Naive thymus-derived CD8-positive, alpha-beta T cell (primary cell): ENCODE data around the gene RPL13A. TPM values are rescaled to one million over a fixed set of nuclear protein-coding genes. Genes with fewer than 3 reads are reported as not detected.
A peak's percentile ranks its signal among the peaks of the same experiment; 100 is the strongest.

Experiments used
- ATAC-seq, 2 donors: fragments of 150-1000 bp; cut with Tn5 transposase in 1 of 2; sonication (Bioruptor Pico), chemical (Tn5 transposase) in 1 of 2; 1 replicate in 1 of 2; 2 replicates in 1 of 2; pipeline ENCODE4 v1.10.0; 2021; ENCODE audit warnings: mild to moderate bottlenecking in 2 of 2, moderate library complexity in 2 of 2
- POLR2A ChIA-PET: fragments of 350-600 bp; sonication (Branson Sonifier 250); formaldehyde crosslinking; loops from one replicate; lab custom pipeline; 2021; ENCODE audit warnings: antibody characterized with exemption; lab: Charles Lee
- DNase-seq, 10 donors: peaks; one replicate each; pipeline versions ENCODE4 v3.0.0 to v3.0.0-alpha.2; 2020 to 2022
- H3K27ac Mint-ChIP-seq, 10 donors: one replicate each; pipeline ENCODE4 v1.8.0; 2020 to 2022; ENCODE audit warnings: mild to moderate bottlenecking in 10 of 10, mixed read lengths in 10 of 10, moderate library complexity in 4 of 10, inconsistent platforms in 1 of 10
- H3K27me3 Mint-ChIP-seq, 5 donors: one replicate each; pipeline ENCODE4 v1.8.0; 2021 to 2022; ENCODE audit warnings: mixed read lengths in 5 of 5
- H3K36me3 Mint-ChIP-seq, 3 donors: one replicate each; pipeline ENCODE4 v1.8.0; 2020 to 2022; ENCODE audit warnings: mixed read lengths in 3 of 3, mild to moderate bottlenecking in 2 of 3, inconsistent platforms in 1 of 3
- H3K4me1 Mint-ChIP-seq, 4 donors: one replicate each; pipeline ENCODE4 v1.8.0; 2021 to 2022; ENCODE audit warnings: mixed read lengths in 4 of 4
- H3K4me3 Mint-ChIP-seq, 10 donors: one replicate each; pipeline ENCODE4 v1.8.0; 2020 to 2022; ENCODE audit warnings: mild to moderate bottlenecking in 10 of 10, mixed read lengths in 10 of 10, moderate library complexity in 6 of 10, inconsistent platforms in 1 of 10
- H3K9me3 Mint-ChIP-seq, 9 donors: one replicate each; pipeline ENCODE4 v1.8.0; 2020 to 2022; ENCODE audit warnings: mixed read lengths in 9 of 9, mild to moderate bottlenecking in 3 of 9, inconsistent platforms in 1 of 9, moderate library complexity in 1 of 9
- polyA plus RNA-seq, 3 donors: library from polyadenylated mRNA; unstranded; fragments of 300-500 nt; fragmentation: Illumina TruSeq; gene quantifications; one replicate each; pipeline ENCODE4 v1.2.3, GENCODE V29; 2021
- total RNA-seq, 8 experiments: library from RNA in 2 of 8; stranded (reverse) in 2 of 8; gene quantifications; one replicate each; pipeline ENCODE4 v1.2.3 and lab custom pipeline; 2021 to 2026

The RPL13A gene
- total and polyA plus RNA-seq, 5 experiments from 2014 or later, result 3,162 to 5,167 (median 3,664) TPM

DNA sequence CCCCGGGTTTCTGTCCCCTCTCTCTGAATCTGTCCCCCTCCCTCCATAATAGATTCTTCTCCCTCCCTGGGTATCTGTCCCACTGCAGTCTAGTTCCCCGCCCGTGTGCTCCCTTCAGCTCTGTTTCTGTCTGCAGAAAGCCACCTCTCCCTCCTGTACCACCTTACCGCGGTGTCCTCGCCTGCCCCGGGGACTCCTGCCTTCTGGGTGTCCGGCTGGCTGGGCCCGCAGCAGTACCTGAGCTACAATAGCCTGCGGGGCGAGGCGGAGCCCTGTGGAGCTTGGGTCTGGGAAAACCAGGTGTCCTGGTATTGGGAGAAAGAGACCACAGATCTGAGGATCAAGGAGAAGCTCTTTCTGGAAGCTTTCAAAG is 26.3 kb downstream of the RPL13A start:
- peak overlapping the region in 9 of 10 donors; percentile 75 to 96 (median 90) for H3K27ac Mint-ChIP-seq
- peaks cover 17 to 44% (median 41%) of the 10 kb centered on the region in 4 donors for H3K4me1 Mint-ChIP-seq
- DNase-seq (no peak), ATAC-seq (peak; percentile 29 to 41)
- H3K4me3 Mint-ChIP-seq, result peak overlapping the region; percentile 79 to 95 (median 90)
- POLR2A ChIA-PET, result interaction anchor here (0.6 to 2.5 kb wide), 14 partner anchors 14 to 1935 kb away, joined by 3 to 10 read pairs (median 5); partner anchors contain the start of genes RCN3 and RPS11
- no peaks in the 10 kb centered on the region for H3K27me3 Mint-ChIP-seq
- peaks cover 0 to 2% (median 0%) of the 10 kb centered on the region in 3 donors for H3K36me3 Mint-ChIP-seq
- no peaks in the 10 kb centered on the region for H3K9me3 Mint-ChIP-seq

DNA sequence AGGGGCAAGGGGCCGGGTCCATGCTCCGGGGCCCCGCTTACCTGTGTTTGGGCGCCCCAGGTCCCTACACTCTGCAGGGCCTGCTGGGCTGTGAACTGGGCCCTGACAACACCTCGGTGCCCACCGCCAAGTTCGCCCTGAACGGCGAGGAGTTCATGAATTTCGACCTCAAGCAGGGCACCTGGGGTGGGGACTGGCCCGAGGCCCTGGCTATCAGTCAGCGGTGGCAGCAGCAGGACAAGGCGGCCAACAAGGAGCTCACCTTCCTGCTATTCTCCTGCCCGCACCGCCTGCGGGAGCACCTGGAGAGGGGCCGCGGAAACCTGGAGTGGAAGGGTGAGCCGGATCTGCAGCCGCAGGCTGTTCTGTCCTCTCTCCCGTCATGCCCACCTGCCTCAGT is 26.7 kb downstream of the RPL13A start:
- Mint-ChIP-seq H3K36me3 (peaks cover 0 to 4% (median 0%) of the 10 kb centered on the region in 3 donors), H3K4me3 (peak overlapping the region; percentile 79 to 95 (median 90)), H3K9me3 (no peaks in the 10 kb centered on the region), H3K4me1 (peaks cover 17 to 44% (median 41%) of the 10 kb centered on the region in 4 donors), H3K27ac (peak overlapping the region in 2 of 10 donors; percentile 87 to 96), H3K27me3 (no peaks in the 10 kb centered on the region)
- DNase-seq (no peak), ATAC-seq (no peak)
- POLR2A ChIA-PET, result interaction anchor here (0.6 to 2.2 kb wide), 11 partner anchors 13 to 181 kb away, joined by 3 to 9 read pairs (median 5); partner anchors contain the start of gene RCN3

DNA sequence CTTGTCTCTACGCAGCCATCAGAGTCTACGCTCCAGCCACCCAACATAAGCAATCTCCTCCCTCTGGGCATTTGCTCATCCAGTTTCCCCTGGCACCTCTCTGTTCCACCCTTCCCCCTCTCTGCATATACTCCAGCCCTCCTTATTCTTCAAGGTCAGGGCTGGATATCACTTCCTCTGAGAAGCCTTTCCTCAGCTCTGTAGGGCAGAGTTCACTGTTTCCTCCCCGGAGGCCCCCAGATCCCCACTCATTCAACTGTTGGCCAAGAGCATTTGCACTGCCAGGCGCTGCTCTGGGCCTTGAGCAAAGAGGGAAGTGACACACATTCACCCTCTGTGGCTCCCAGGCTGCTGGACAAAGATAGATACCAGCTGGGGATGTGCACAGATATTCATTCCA is 28.4 kb downstream of the RPL13A start:
- Mint-ChIP-seq H3K9me3 (no peaks in the 10 kb centered on the region), H3K36me3 (peaks cover 0 to 8% (median 1%) of the 10 kb centered on the region in 3 donors), H3K27ac (peak overlapping the region in 4 of 10 donors; percentile 2 to 74 (median 57)), H3K4me3 (peak overlapping the region in 9 of 10 donors; percentile 1 to 93 (median 56)), H3K4me1 (peaks cover 17 to 47% (median 41%) of the 10 kb centered on the region in 4 donors), H3K27me3 (no peaks in the 10 kb centered on the region)
- POLR2A ChIA-PET, result interaction anchor here (1.0 to 2.0 kb wide), 2 partner anchors 12 to 18 kb away, joined by 5 to 8 read pairs; partner anchors contain the start of gene RCN3
- no peak for DNase-seq
- no peak for ATAC-seq

DNA sequence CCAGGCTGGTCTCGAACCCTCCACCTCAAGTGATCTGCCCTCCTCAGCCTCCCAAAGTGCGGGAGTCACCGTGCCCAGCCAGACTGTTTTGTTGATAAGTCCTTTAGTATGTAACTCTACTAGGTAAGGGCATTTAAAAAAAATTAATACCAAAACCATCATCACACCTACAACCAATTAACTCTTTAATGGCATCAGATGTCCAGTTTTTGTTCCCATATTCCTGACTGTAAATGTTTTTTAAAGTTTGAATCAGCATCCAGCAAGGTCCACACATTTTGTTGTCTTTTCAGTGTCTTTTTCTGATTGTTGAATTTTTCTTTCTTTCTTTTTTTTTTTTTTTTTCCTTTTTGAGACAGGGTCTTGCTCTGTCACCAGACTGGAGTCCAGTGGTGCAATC is 30.6 kb downstream of the RPL13A start:
- no peaks in the 10 kb centered on the region for H3K27me3 Mint-ChIP-seq
- POLR2A ChIA-PET, result no interaction called here

DNA sequence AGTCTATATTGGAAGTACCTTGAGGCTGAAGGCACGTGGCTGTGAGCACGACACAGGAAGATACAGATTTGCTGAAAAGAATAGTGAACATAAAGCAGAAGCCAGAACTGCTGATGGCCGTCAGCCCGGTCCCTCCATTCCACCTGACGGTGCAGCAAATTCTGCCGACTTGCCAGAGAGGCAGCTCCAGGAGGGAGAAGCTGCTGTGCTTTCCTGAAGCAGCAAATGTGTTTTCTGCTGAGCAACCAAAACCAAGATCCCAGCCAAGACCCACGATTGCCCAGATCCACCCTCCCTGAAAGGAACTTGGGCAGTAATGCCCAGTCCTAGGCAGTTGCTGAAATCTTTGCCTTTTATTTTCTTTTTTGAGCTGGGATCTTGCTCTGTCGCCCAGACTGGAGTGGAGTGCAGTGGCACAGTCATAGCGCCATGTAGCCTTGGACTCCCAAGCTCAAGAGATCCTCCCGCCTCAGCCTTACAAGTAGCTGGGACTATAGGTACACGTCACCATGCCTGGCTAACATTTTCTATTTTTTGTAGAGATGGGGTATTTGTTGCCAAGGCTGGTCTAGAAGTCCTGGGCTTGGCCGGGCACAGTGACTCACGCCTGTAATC is 33.4 kb downstream of the RPL13A start:
- Mint-ChIP-seq H3K4me1 (peaks cover 7 to 15% (median 10%) of the 10 kb centered on the region in 4 donors), H3K4me3 (no peak overlapping the region), H3K9me3 (no peaks in the 10 kb centered on the region), H3K36me3 (peaks cover 0 to 10% (median 3%) of the 10 kb centered on the region in 3 donors), H3K27ac (peak overlapping the region in 2 of 10 donors; percentile 18 to 67), H3K27me3 (no peaks in the 10 kb centered on the region)
- DNase-seq (no peak), ATAC-seq (no peak)
- POLR2A ChIA-PET, result interaction anchor here (0.6 to 0.9 kb wide), 6 partner anchors 9 to 1068 kb away, joined by 3 to 7 read pairs (median 4); no protein-coding TSS in a partner anchor

More for the DNA sequence above, 30.6 kb downstream of the RPL13A start:
- H3K9me3 Mint-ChIP-seq, result no peaks in the 10 kb centered on the region
- no peak overlapping the region for H3K27ac Mint-ChIP-seq
- DNase-seq, result no peak
- peaks cover 0 to 10% (median 3%) of the 10 kb centered on the region in 3 donors for H3K36me3 Mint-ChIP-seq
- H3K4me3 Mint-ChIP-seq, result no peak overlapping the region
- ATAC-seq, result no peak
- H3K4me1 Mint-ChIP-seq, result peaks cover 5 to 29% (median 24%) of the 10 kb centered on the region in 4 donors

DNA sequence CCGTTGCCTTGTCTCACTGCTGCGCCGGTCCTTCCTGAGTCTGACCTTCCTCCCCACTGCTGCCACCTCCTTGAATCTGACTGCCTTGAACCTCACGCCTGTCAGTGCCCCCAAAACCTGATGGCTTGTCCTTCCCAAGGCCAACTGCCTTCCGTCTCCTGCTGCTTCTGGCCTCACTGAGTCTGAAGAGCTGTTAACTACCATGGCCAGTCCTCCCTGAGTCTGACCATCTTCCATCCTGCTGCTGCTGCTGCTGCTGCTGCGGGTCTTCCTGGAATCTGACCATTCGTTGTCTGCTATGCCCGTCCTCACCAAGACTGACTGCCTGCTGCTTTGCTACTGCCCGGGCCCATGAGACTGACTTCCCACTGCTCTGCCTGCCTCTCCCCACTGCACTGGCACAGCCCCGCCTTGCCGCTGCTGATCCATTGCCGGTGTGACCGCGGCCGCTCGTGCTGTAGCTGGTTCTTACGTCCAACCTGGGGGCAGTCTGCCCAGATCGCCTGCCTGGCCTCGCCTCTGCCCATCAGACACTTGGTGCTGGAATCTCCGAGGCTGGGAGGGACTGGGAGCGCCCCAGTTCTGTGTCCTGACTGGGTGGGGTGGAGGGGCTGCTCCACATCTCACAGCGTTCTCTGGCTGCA is 37.5 kb downstream of the RPL13A start:
- POLR2A ChIA-PET, result interaction anchor here (1.2 kb wide), 1 partner anchor 15 kb away, joined by 6 read pairs; no protein-coding TSS in a partner anchor
- no peaks in the 10 kb centered on the region for H3K27me3 Mint-ChIP-seq
- no peak overlapping the region for H3K4me3 Mint-ChIP-seq
- peaks cover 0 to 6% (median 3%) of the 10 kb centered on the region in 3 donors for H3K36me3 Mint-ChIP-seq
- no peak for ATAC-seq
- no peaks in the 10 kb centered on the region for H3K9me3 Mint-ChIP-seq
- H3K27ac Mint-ChIP-seq, result peak overlapping the region in 2 of 10 donors; percentile 10 to 72
- peaks cover 8 to 29% (median 20%) of the 10 kb centered on the region in 4 donors for H3K4me1 Mint-ChIP-seq
- DNase-seq, result no peak

DNA sequence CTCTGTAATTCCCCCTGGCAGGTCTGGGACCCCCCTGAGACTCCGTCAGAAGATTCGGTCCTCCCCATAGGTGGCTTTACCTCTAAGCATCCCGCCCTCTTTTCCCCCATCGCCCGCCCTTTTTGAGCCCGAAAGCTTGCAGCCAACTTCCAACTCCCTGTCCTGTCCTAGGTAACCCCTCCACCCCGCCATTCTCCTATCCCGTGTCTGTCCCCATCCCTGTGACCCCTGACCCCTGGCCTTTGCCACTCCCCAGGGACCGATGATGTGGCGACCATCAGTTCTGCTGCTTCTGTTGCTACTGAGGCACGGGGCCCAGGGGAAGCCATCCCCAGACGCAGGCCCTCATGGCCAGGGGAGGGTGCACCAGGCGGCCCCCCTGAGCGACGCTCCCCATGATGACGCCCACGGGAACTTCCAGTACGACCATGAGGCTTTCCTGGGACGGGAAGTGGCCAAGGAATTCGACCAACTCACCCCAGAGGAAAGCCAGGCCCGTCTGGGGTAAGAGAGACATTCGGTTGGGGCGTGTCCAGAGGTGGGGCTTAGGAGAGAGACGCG is 40.9 kb downstream of the RPL13A start:
- POLR2A ChIA-PET, result interaction anchor here (0.8 to 2.1 kb wide), 11 partner anchors 9 to 158 kb away, joined by 3 to 9 read pairs (median 5); partner anchors contain the start of gene FCGRT
- ATAC-seq (peak in 1 of 2 donors; percentile 4), DNase-seq (no peak)
- Mint-ChIP-seq H3K4me1 (peaks cover 16 to 36% (median 25%) of the 10 kb centered on the region in 4 donors), H3K27ac (peak overlapping the region in 6 of 10 donors; percentile 25 to 88 (median 81)), H3K4me3 (peak overlapping the region; percentile 73 to 97 (median 84)), H3K9me3 (no peaks in the 10 kb centered on the region), H3K36me3 (no peaks in the 10 kb centered on the region), H3K27me3 (no peaks in the 10 kb centered on the region)

DNA sequence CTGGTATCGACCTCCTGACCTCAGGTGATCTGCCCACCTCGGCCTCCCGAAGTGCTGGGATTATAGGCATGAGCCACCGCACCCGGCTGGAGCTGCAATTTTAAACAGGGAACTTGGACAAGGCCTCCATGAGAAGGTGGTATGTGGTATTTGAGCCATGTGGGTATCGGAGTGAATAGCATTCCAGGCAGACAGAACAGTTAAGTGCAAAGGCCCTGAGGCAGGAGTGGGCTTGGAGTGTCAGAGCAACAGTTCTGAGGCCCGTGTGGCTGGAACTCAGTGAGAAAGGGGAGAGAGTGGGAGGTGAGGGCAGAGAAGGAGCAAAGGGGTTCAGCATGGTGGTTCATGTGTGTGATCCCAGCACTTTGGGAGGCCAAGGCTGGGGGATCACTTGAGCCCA is 43.3 kb downstream of the RPL13A start:
- ATAC-seq, result no peak
- peak overlapping the region in 2 of 10 donors; percentile 18 to 22 for H3K4me3 Mint-ChIP-seq

DNA sequence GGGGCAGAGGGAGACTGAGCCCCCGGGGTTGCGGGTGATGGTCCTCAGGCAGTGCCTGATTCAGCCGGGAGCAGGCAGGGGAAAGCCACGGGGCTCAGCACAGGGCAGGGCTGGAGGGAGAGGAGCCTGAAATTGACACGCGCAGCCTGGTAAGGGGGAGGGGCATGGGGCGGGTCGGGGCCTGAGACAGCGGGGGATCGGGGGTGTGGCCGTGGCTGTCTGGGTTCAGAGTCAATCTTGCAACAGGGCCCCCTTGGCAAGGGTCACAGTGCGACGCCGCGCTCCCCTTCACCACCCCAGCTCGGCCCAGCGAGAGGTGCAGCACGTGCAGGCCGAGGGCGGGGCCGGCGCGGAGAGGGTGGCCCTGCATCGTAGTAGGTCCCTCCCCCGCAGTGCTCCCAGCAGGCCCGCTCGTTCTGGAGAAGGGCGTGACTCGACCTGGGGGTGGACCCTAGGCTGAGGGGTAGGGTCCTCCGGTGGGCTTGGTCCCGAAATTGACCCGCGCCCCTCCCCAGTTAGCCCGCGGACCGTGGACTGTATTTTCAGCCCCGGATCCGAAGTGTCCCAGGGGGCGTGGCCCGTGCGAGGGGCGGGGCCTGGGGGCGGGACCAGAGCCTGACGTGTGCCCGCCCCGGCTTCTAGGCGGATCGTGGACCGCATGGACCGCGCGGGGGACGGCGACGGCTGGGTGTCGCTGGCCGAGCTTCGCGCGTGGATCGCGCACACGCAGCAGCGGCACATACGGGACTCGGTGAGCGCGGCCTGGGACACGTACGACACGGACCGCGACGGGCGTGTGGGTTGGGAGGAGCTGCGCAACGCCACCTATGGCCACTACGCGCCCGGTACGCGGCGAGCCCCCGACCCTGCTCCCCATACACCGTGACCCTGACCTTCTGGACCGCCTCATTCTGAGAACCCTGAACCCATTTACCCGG is 46.4 kb downstream of the RPL13A start:
- Mint-ChIP-seq H3K36me3 (no peaks in the 10 kb centered on the region), H3K4me3 (peak overlapping the region; percentile 77 to 93 (median 88)), H3K27me3 (no peaks in the 10 kb centered on the region), H3K4me1 (peaks cover 16 to 28% (median 25%) of the 10 kb centered on the region in 4 donors), H3K27ac (peak overlapping the region in 8 of 10 donors; percentile 48 to 91 (median 80)), H3K9me3 (no peaks in the 10 kb centered on the region)
- POLR2A ChIA-PET, result interaction anchor here (0.6 to 3.9 kb wide), 12 partner anchors 9 to 46 kb away, joined by 3 to 25 read pairs (median 4); partner anchors contain the start of genes FCGRT and RPL13A
- ATAC-seq, result peak; percentile 92 to 93
- DNase-seq, result peak; percentile 73 to 97 (median 87)

More for the DNA sequence above, 43.3 kb downstream of the RPL13A start:
- Mint-ChIP-seq H3K9me3 (no peaks in the 10 kb centered on the region), H3K36me3 (no peaks in the 10 kb centered on the region), H3K4me1 (peaks cover 22 to 46% (median 36%) of the 10 kb centered on the region in 4 donors), H3K27ac (peak overlapping the region in 1 of 10 donors; percentile 78), H3K27me3 (no peaks in the 10 kb centered on the region)
- DNase-seq, result no peak
- POLR2A ChIA-PET, result interaction anchor here (0.7 to 1.1 kb wide), 3 partner anchors 10 to 39 kb away, joined by 3 to 7 read pairs (median 4); no protein-coding TSS in a partner anchor

DNA sequence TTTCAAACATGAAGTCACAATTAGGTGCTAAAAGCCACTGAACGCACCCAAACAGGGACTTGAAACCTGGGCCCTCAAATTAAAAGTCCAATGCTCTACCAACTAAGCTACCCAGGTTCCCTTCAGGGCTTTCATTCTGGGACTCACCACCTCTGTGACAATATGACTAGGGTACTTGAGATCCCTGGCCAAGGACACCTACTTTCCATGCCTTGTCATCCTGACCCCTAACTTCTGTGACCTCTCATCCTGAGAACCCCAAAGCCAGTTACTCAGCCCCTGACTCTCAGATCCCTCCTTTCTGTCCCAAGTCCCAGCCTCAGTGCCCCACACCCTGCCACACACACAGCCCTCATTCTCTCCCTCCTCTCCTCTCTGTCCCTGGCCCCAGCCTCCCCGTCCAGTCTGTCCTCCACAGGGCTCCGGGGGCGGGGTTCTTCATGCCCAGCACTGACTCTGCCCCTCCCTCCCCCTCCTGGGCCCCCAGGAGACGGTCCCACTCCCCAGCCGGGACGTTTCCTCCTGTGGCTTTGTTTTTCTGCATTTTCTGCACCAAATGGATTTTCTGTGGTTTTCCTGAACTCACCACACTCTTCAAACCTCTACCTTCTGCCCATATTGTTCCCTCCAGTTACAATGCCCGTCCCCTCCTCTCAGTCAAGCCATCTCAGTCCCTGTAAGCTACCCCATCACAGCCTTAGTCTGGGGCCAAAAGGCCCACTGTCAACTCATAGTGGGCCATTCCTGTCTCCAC is 47.4 kb downstream of the RPL13A start:
- H3K4me3 Mint-ChIP-seq, result peak overlapping the region; percentile 77 to 93 (median 88)
- peaks cover 16 to 28% (median 23%) of the 10 kb centered on the region in 4 donors for H3K4me1 Mint-ChIP-seq
- no peaks in the 10 kb centered on the region for H3K36me3 Mint-ChIP-seq
- peak overlapping the region; percentile 14 to 91 (median 76) for H3K27ac Mint-ChIP-seq
- no peak for ATAC-seq
- no peaks in the 10 kb centered on the region for H3K9me3 Mint-ChIP-seq
- no peaks in the 10 kb centered on the region for H3K27me3 Mint-ChIP-seq
- POLR2A ChIA-PET, result interaction anchor here (0.6 to 3.9 kb wide), 14 partner anchors 8 to 78 kb away, joined by 3 to 25 read pairs (median 4); partner anchors contain the start of gene FCGRT
- no peak for DNase-seq
